SU-DHL-6 (cell line): ENCODE results near the gene GSK3B.

Source experiments
- CTCF ChIP-seq: fragments of 200-600 bp; sonication (generic); IDR thresholded peaks from one replicate; pipeline ENCODE4 v1.5.1; 2017; ENCODE audit warnings: antibody characterized with exemption, mild to moderate bottlenecking, low read length, moderate library complexity; ENCODE audit not compliant: insufficient read depth, poor library complexity, severe bottlenecking
- EZH2phosphoT487 ChIP-seq: fragments of 200-600 bp; sonication (generic), shearing (Covaris generic); conservative IDR thresholded peaks from 2 replicates; pipeline ENCODE4 v1.6.1; 2018; ENCODE audit warnings: mild to moderate bottlenecking, antibody characterized with exemption, low read length, moderate library complexity, mixed read lengths

GRCh38 chr3:119930286-119930685 is 164.0 kb downstream of the GSK3B start:
- TF ChIP-seq CTCF, result no peak
- no peak for TF ChIP-seq EZH2phosphoT487
